Measurements from ENCODE around the gene FRMPD2.

FRMPD2 gene

GRCh38 chr10:48209241-48209640 lies 65.3 kb downstream of the FRMPD2 start:
- Histone ChIP-seq H3K79me2 (ENCODE audit: insufficient read depth, low read length) (no peaks in the 10 kb centered on the region), H3K27ac (ENCODE audit: low read length) (no peak overlapping the region), H3K36me3 (ENCODE audit: insufficient read depth, low read length) (no peaks in the 10 kb centered on the region), H3K9me3 (ENCODE audit: insufficient read depth, low read length, severe bottlenecking) (no peaks in the 10 kb centered on the region), H2AFZ (ENCODE audit: low read depth, low read length) (no peak overlapping the region), H4K20me1 (ENCODE audit: insufficient read depth, low read length) (no peaks in the 10 kb centered on the region), H3K27me3 (ENCODE audit: insufficient read depth, low read length, poor library complexity) (no peaks in the 10 kb centered on the region), H3K4me1 (ENCODE audit: insufficient read depth, low read length) (no peaks in the 10 kb centered on the region), H3K4me3 (ENCODE audit: low read depth in 1 of 2, low read length in 2 of 2) (no peak overlapping the region), H3K9ac (ENCODE audit: low read depth, low read length) (no peak overlapping the region), H3K4me2 (ENCODE audit: insufficient read depth, low read length) (no peak overlapping the region)
- TF ChIP-seq EZH2 (IDR thresholded peaks at IDR 0.05; ENCODE audit: borderline replicate concordance, low read depth, low read length, severe bottlenecking) (no peak), CTCF (IDR thresholded peaks at IDR 0.05; ENCODE audit: borderline replicate concordance, extremely low read depth, low read length, poor library complexity, severe bottlenecking) (no peak)
- DNase-seq = no peak
- no peak for ATAC-seq (ENCODE audit: insufficient read depth, low read depth)

GRCh38 chr10:48207853-48208252 lies 66.6 kb downstream of the FRMPD2 start:
- Histone ChIP-seq H2AFZ (ENCODE audit: low read depth, low read length) (no peak overlapping the region), H3K4me3 (ENCODE audit: low read depth in 1 of 2, low read length in 2 of 2) (no peak overlapping the region), H3K79me2 (ENCODE audit: insufficient read depth, low read length) (no peaks in the 10 kb centered on the region), H3K4me1 (ENCODE audit: insufficient read depth, low read length) (no peaks in the 10 kb centered on the region), H3K36me3 (ENCODE audit: insufficient read depth, low read length) (no peaks in the 10 kb centered on the region), H3K9ac (ENCODE audit: low read depth, low read length) (no peak overlapping the region), H3K27me3 (ENCODE audit: insufficient read depth, low read length, poor library complexity) (no peaks in the 10 kb centered on the region), H3K27ac (ENCODE audit: low read length) (no peak overlapping the region), H3K4me2 (ENCODE audit: insufficient read depth, low read length) (no peak overlapping the region), H4K20me1 (ENCODE audit: insufficient read depth, low read length) (no peaks in the 10 kb centered on the region), H3K9me3 (ENCODE audit: insufficient read depth, low read length, severe bottlenecking) (no peaks in the 10 kb centered on the region)
- TF ChIP-seq CTCF (IDR thresholded peaks at IDR 0.05; ENCODE audit: borderline replicate concordance, extremely low read depth, low read length, poor library complexity, severe bottlenecking) (no peak), EZH2 (IDR thresholded peaks at IDR 0.05; ENCODE audit: borderline replicate concordance, low read depth, low read length, severe bottlenecking) (no peak)
- no peak for ATAC-seq (ENCODE audit: insufficient read depth, low read depth)
- no peak for DNase-seq

- Histone ChIP-seq H3K9me3 (ENCODE audit: insufficient read depth, low read length, severe bottlenecking) (no peaks in the 10 kb centered on the region), H3K4me2 (ENCODE audit: insufficient read depth, low read length) (no peak overlapping the region), H3K36me3 (ENCODE audit: insufficient read depth, low read length) (no peaks in the 10 kb centered on the region), H3K4me3 (ENCODE audit: low read depth in 1 of 2, low read length in 2 of 2) (no peak overlapping the region), H2AFZ (ENCODE audit: low read depth, low read length) (no peak overlapping the region; the same call in 1 of the 2 replicates), H3K79me2 (ENCODE audit: insufficient read depth, low read length) (no peaks in the 10 kb centered on the region), H3K27me3 (ENCODE audit: insufficient read depth, low read length, poor library complexity) (no peaks in the 10 kb centered on the region), H4K20me1 (ENCODE audit: insufficient read depth, low read length) (no peaks in the 10 kb centered on the region), H3K27ac (ENCODE audit: low read length) (no peak overlapping the region), H3K4me1 (ENCODE audit: insufficient read depth, low read length) (no peaks in the 10 kb centered on the region), H3K9ac (ENCODE audit: low read depth, low read length) (no peak overlapping the region)
- TF ChIP-seq EZH2 (IDR thresholded peaks at IDR 0.05; ENCODE audit: borderline replicate concordance, low read depth, low read length, severe bottlenecking) (no peak), CTCF (IDR thresholded peaks at IDR 0.05; ENCODE audit: borderline replicate concordance, extremely low read depth, low read length, poor library complexity, severe bottlenecking) (no peak)
- ATAC-seq (ENCODE audit: insufficient read depth, low read depth) = no peak
- DNase-seq = no peak
Observed at GRCh38 chr10:48206482-48207250, 67.8 kb downstream of the FRMPD2 start.

Data from DND-41 (cell line).